Activated CD4-positive, alpha-beta T cell treated with anti-CD3 and anti-CD28 coated beads, Interleukin-2, amount 50 U/mL, for 16 hours (primary cell): ENCODE data around the gene CCKAR.

Experiments used
- DNase-seq: peaks from one replicate; pipeline ENCODE4 v3.0.0-alpha.2; 2020

CCKAR gene

GRCh38 chr4:26489101-26489985 lies 941 bp downstream of the CCKAR start:
- DNase-seq: no peak

GRCh38 chr4:26485684-26486083 lies 4.6 kb downstream of the CCKAR start:
- no peak for DNase-seq

DNA sequence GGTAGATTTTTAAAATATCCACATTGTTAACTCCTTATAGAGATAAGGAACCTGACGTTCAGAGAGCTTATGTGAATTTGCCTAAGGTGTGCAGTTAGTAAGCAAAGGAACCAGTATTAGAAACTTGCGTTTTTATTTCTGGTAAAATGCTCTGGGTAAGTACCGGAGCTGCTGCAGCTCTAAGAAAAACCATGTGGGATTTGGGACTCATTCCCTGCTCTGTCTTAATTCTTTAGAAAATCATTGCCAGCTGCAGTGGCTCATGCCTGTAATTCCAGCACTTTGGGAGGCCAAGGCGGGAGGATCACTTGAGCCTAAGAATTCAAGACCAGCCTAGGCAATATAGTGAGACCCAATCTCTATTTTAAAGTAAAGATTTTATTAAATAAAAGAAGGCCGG lies 5.8 kb downstream of the CCKAR start:
- no peak for DNase-seq

GRCh38 chr4:26484032-26484515 lies 6.2 kb downstream of the CCKAR start:
- no peak for DNase-seq

- DNase-seq: no peak
These were observed 7.5 kb downstream of the CCKAR start for GRCh38 chr4:26482508-26483462.

DNA sequence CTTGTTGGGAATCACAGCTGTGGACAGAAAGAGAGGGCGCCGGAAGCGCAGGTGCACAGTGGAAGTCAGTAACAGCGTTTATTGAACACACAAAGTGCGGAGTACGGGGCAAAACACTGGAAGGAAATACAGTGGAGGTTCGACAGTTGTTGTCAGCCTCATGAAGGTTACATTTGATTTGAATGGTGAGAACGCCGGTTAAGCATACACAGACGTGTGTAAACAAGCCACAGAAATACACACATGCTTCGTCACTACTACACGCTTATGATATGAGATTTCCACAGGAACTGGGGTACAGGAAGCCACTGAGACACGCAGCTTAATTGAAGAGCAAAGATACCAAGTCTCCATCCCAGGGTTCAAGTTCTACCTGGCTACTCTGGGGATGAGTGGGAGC lies 12.0 kb downstream of the CCKAR start:
- DNase-seq: no peak

DNA sequence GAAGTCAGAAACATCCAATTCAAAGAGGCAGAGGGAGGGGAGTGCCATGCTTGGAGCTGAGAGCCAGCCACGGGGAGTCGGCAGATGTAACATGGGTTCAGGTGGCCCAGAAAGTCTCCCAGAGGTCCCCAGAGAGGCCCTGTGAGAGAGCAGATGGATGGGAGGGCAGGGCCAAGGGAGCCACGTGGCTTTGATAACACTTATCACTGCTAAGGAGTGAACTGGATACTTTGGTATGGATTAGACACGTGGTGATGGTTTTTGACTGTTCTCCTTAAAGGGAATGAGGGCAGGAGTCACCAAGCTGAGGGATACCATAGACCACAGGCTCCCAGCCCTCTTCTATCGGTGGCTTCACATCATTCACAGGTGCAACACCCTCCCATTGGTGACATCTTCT lies 13.7 kb downstream of the CCKAR start:
- DNase-seq: no peak

- no peak for DNase-seq
These were observed 14.6 kb downstream of the CCKAR start for GRCh38 chr4:26475716-26476115.

GRCh38 chr4:26474551-26474950 lies 15.7 kb downstream of the CCKAR start:
- DNase-seq: no peak

DNA sequence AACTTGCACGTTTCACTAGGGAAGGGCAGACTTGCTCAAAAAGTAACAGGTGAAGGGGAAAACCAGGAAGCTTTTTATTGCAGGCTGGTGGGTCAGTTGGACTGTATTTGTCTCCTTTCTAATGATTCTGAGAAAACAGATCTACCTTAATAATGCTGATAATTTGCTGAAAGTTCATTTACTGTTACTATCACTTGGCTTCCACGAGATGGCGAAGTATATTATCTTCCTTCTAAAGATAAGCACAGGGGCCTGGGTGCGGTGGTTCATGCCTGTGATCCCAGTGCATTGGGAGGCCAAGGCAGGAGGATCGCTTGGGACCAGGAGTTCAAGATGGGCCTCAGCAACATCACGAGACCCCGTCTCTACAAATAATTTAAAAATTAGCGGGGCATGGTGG lies 16.4 kb downstream of the CCKAR start:
- DNase-seq: no peak

DNA sequence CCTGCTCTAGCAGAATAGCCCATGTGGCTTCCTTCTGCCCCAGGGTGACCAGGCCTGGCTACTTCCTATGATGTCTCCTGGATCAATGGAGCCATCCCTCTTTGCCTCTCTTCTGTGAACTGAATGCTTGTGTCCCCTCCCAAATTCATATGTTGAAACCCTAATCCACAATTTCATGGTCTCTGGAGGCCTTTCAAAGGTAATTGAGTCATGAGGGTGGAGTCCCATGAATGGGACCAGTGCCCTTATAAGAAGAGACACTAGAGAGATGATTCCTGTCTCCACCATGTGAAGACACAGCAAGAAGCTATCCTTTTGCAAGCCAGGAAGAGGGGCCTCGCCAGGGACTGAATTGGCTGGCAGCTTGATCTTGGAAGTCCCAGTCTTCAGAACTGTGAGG lies 18.4 kb downstream of the CCKAR start:
- no peak for DNase-seq

DNA sequence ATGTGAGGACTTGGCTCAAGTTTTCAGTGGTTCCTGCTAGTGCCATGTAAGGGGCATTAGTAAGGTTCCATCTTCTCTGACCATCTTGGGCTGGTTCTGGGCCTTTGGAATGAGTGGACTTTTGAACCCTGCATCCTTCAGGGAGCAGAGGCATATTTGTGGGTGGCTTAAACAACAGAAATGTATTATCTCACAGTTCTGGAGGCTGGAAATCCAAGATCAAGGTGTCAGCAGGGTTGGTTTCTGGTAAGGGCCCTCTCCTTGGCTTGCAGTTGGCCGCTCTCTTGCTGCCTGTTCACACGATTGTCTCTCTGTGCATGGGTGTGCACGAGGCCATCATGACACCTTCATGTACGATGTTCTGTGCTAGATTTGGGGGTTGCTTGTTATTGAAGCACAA lies 21.3 kb downstream of the CCKAR start:
- no peak for DNase-seq

GRCh38 chr4:26468283-26468949 lies 21.9 kb downstream of the CCKAR start:
- no peak for DNase-seq

DNA sequence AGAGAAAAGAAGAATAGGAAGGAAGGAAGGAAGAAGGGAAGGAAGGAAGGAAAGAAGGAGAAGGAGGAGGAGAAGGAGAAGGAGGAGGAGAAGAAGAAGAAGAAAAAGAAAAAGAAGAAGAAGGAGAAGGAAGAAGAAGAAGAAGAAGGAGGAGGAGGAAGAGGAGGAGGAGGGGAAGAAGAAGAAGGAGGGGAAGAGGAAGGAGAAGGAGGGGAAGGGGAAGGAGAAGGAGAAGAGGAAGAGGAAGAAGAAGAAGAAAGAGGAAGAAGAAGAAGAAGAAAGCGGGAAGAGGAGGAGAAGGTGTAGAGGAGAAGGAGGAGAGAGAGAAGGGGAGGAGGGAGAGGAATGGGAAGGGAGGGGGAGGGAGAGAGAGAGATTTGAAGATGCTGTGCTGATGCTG lies 22.6 kb downstream of the CCKAR start:
- DNase-seq: no peak

DNA sequence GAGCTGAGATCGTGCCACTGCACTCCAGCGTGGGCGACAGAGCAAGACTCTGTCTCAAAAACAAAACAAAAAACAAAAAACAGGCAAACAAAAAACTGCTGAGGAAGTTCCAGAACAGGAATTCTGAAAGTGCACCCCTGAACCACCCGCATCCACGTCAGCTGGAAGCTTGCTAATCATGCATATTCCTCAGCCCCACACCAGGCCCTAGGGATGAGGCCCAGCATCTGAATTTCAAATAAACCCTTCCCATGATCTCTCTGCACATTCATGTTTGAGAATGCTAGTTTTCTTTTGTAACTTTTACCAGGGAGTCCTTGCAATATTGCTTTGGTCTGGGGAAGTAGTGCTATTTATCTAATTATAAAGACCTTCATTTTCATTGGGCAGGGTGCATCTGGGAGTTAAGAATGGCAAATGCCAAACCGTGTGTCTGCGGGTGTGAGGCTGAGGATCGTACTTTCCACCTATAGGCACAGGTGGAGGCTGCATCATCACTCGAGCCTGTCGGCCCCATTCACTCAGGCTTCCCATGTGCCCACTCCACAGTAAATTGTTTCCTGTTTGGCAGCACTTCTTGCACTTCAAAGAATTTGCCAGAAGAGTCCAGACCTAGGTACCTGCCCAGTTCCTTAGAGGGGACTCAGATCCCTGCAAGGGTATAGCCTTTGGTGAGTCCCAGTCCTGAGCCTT lies 23.6 kb downstream of the CCKAR start:
- DNase-seq: no peak

- DNase-seq: no peak
These were observed 25.7 kb downstream of the CCKAR start for GRCh38 chr4:26464420-26465095.

- DNase-seq: no peak
These were observed 26.9 kb downstream of the CCKAR start for GRCh38 chr4:26463386-26463785.

- no peak for DNase-seq
These were observed 27.4 kb downstream of the CCKAR start for GRCh38 chr4:26462874-26463273.

DNA sequence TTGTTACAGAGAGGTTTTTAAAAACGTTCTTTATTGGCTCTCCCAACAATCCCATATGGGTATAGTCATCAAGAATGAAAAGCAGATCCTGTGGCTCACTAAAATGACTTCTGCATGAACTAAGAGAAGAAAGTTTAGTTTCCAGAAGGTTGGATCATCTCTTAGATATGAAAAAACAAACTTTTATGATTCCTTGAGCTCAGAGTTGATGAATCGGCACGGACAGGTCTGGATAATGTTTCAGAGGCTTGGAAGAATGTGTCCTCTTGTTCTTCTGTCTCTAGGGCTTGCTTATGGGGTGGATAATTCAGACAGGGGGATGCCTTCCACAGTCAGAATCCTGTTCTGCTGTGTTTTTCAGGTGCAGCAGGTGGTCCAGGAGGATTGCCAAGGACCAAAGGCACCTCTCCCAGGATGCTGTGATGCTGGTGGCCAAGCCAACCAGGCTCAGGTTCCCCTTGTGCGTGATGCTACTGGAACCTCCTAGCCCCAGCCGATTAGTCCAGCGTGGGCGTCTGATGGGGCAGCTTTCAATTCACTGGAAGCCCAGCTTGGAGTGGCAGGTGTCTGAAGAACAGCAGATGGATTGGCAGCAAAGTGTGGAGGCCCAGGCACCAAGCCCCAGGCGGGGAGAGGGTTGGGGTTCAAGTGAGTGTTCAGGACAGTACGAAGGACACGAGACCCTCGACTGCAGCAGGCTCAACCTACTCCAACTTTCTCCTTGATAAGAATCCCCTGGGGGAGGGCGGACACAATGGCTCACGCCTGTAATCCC lies 30.3 kb downstream of the CCKAR start:
- DNase-seq: no peak

DNA sequence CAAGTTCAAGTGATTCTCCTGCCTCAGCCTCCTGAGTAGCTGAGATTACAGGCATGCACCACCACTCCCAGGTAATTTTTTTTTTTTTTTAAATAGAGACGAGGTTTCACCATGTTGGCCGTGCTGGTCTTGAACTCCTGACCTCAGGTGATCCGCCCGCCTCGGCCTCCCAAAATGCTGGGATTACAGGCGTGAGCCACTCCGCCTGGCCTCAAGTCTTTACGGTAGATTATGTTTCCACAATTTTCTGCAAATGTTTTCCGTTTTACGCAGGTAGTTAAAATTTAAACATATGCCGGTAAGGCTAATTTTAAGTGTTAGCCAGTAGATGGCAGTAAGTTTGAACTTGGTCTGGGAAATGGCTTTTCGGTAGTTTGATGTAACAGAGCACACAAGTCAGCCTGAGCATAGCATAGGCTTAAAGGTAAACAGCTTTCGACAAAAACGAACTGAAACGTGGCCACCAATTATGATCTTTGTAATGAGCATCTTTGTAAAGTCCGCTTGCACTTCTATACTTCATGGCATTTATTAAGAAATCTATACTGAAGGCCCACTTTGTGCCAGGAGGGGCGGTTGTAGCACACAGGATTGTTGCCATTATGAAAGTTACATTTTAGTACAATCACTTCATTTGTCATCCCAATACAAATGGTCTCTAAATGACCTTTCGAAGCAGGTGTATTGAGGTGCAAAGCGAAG lies 31.1 kb downstream of the CCKAR start:
- peak; percentile 59 for DNase-seq
